ES-I3 (cell line): ENCODE data around the gene MICOS13.
"Not testable (repeated sequence)": the region's sequence is repeated elsewhere in the genome, so short reads cannot be mapped to it uniquely, and the experiment has no call there.

ENCODE experiments used
- H3K36me3 ChIP-seq: 2 replicates; pipeline ENCODE4 v1.6.1; 2013; ENCODE audit warnings: mild to moderate bottlenecking, low read length, control low read depth, moderate library complexity; ENCODE audit not compliant: insufficient read depth
- H3K4me1 ChIP-seq: 2 replicates; pipeline ENCODE4 v1.6.1; 2013; ENCODE audit warnings: mild to moderate bottlenecking, control low read depth, low read length; ENCODE audit not compliant: insufficient read depth
- H3K9ac ChIP-seq: 2 replicates; pipeline ENCODE4 v1.6.1; 2013; ENCODE audit warnings: low read depth, mild to moderate bottlenecking, low read length, moderate library complexity
- H3K9me3 ChIP-seq: 2 replicates; pipeline ENCODE4 v1.6.1; 2013; ENCODE audit warnings: mild to moderate bottlenecking, low read length, moderate library complexity; ENCODE audit not compliant: control insufficient read depth, insufficient read depth

The MICOS13 gene

GRCh38 chr19:5707576-5708575, 27.6 kb upstream of the MICOS13 start:
- Histone ChIP-seq H3K9ac (no peak overlapping the region), H3K36me3 (peaks cover 31% of the 10 kb centered on the region), H3K9me3 (no peaks in the 10 kb centered on the region), H3K4me1 (no peaks in the 10 kb centered on the region)

- Histone ChIP-seq H3K9me3 (no peaks in the 10 kb centered on the region), H3K4me1 (no peaks in the 10 kb centered on the region), H3K36me3 (peaks cover 31% of the 10 kb centered on the region), H3K9ac (no peak overlapping the region)
These were observed 26.7 kb upstream of the MICOS13 start for GRCh38 chr19:5706876-5707573.

- no peak overlapping the region for H3K9ac ChIP-seq
- no peaks in the 10 kb centered on the region for H3K9me3 ChIP-seq
- H3K4me1 ChIP-seq: no peaks in the 10 kb centered on the region
- H3K36me3 ChIP-seq: peaks cover 36% of the 10 kb centered on the region
These were observed 25.2 kb upstream of the MICOS13 start for GRCh38 chr19:5705552-5705951.

GRCh38 chr19:5703819-5704818, 23.8 kb upstream of the MICOS13 start:
- Histone ChIP-seq H3K9me3 (no peaks in the 10 kb centered on the region), H3K4me1 (no peaks in the 10 kb centered on the region), H3K36me3 (peaks cover 34% of the 10 kb centered on the region), H3K9ac (no peak overlapping the region)

- not testable (repeated sequence) for H3K4me1 ChIP-seq, H3K9me3 ChIP-seq, H3K9ac ChIP-seq
- peaks cover 31% of the 10 kb centered on the region for H3K36me3 ChIP-seq
These were observed 21.7 kb upstream of the MICOS13 start for GRCh38 chr19:5702053-5702410.

- Histone ChIP-seq H3K4me1 (no peaks in the 10 kb centered on the region), H3K9ac (no peak overlapping the region), H3K9me3 (no peaks in the 10 kb centered on the region), H3K36me3 (peaks cover 24% of the 10 kb centered on the region)
These were observed 20.3 kb upstream of the MICOS13 start for GRCh38 chr19:5700455-5701092.

- peaks cover 14% of the 10 kb centered on the region for H3K36me3 ChIP-seq
- no peak overlapping the region for H3K9ac ChIP-seq
- H3K9me3 ChIP-seq: no peaks in the 10 kb centered on the region
- H3K4me1 ChIP-seq: no peaks in the 10 kb centered on the region
These were observed 18.5 kb upstream of the MICOS13 start for GRCh38 chr19:5698635-5699422.

- Histone ChIP-seq H3K9me3 (no peaks in the 10 kb centered on the region), H3K9ac (no peak overlapping the region), H3K36me3 (peaks cover 16% of the 10 kb centered on the region), H3K4me1 (no peaks in the 10 kb centered on the region)
These were observed 17.7 kb upstream of the MICOS13 start for GRCh38 chr19:5697890-5698634.

- H3K9ac ChIP-seq: no peak overlapping the region
- H3K36me3 ChIP-seq: peaks cover 22% of the 10 kb centered on the region
- H3K9me3 ChIP-seq: no peaks in the 10 kb centered on the region
- no peaks in the 10 kb centered on the region for H3K4me1 ChIP-seq
These were observed 16.9 kb upstream of the MICOS13 start for GRCh38 chr19:5697022-5697889.

- H3K36me3 ChIP-seq: peaks cover 28% of the 10 kb centered on the region
- H3K9me3 ChIP-seq: no peaks in the 10 kb centered on the region
- H3K9ac ChIP-seq: no peak overlapping the region
- no peaks in the 10 kb centered on the region for H3K4me1 ChIP-seq
These were observed 16.1 kb upstream of the MICOS13 start for GRCh38 chr19:5696196-5697021.

- no peaks in the 10 kb centered on the region for H3K4me1 ChIP-seq
- no peak overlapping the region for H3K9ac ChIP-seq
- H3K36me3 ChIP-seq: peaks cover 24% of the 10 kb centered on the region
- H3K9me3 ChIP-seq: no peaks in the 10 kb centered on the region
These were observed 15.4 kb upstream of the MICOS13 start for GRCh38 chr19:5695649-5696195.
